SK-N-SH treated with all-trans-retinoic acid at 6 μM for 48 hours (cell line): ENCODE results near the gene ATP1A3.

Experiments used
- ARNTL ChIP-seq: fragments of 450-650 bp; formaldehyde crosslinking; IDR thresholded peaks from 2 replicates; pipeline ENCODE4 v1.5.0; 2020; ENCODE audit warnings: low read depth, mild to moderate bottlenecking, moderate library complexity, borderline replicate concordance
- CSDC2 ChIP-seq: fragments of 250-450 bp; sonication (Bioruptor Pico); IDR thresholded peaks from 2 replicates; pipeline ENCODE4 v1.5.0; 2020; ENCODE audit warnings: mild to moderate bottlenecking, moderate library complexity
- TCF4 ChIP-seq: fragments of 250-450 bp; sonication (Bioruptor Pico); IDR thresholded peaks from 2 replicates; pipeline ENCODE4 v1.8.0; 2021; ENCODE audit warnings: mild to moderate bottlenecking, moderate library complexity, borderline replicate concordance
- ZFP30 ChIP-seq: fragments of 450-650 bp; formaldehyde crosslinking; IDR thresholded peaks from 2 replicates; pipeline ENCODE4 v1.5.0; 2022; ENCODE audit warnings: mild to moderate bottlenecking, moderate library complexity
- ZNF8 ChIP-seq: fragments of 450-650 bp; formaldehyde crosslinking; IDR thresholded peaks from 2 replicates; pipeline ENCODE4 v1.5.0; 2020; ENCODE audit warnings: mild to moderate bottlenecking, moderate library complexity
- TF ChIP-seq, protein P1 (sequence below): fragments of 250-450 bp; sonication (Bioruptor Pico); IDR thresholded peaks from 2 replicates; pipeline ENCODE4 v1.8.0; 2020; ENCODE audit warnings: mild to moderate bottlenecking, moderate library complexity, borderline replicate concordance
- TF ChIP-seq, protein P2 (sequence below): fragments of 250-450 bp; sonication (Bioruptor Pico); IDR thresholded peaks from 2 replicates; pipeline ENCODE4 v1.5.0; 2020; ENCODE audit warnings: mild to moderate bottlenecking, moderate library complexity
- TF ChIP-seq, protein P3 (sequence below): fragments of 250-450 bp; sonication (Bioruptor Pico); IDR thresholded peaks from 2 replicates; pipeline ENCODE4 v1.8.0; 2021; ENCODE audit warnings: low read depth, mild to moderate bottlenecking, moderate library complexity, borderline replicate concordance
- TF ChIP-seq, protein P4 (sequence below): fragments of 250-450 bp; sonication (Bioruptor Pico); IDR thresholded peaks from 2 replicates; pipeline ENCODE4 v1.5.1; 2020; ENCODE audit warnings: low read depth, mild to moderate bottlenecking, moderate library complexity

DNA sequence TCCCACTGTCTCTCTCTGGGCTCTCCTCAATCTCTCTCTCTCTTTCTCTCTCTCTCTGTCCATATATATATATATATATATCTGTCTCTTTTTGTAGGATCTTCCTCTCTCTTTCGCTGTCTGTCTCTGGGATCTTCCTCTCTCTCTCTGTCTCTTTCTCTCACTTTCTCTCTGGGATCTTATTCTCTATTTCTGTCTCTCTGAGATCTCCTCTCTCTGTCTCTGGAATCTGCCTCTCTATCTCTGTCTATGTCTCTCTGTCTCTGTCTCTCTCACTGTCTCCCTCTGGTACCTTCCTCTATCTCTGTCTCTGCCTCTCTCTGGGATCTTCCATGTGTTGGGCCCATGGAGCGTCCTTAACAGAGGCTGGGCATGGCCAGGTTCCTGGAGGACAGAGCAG lies 3.4 kb downstream of the ATP1A3 start:
- TF ChIP-seq, protein P1, sequence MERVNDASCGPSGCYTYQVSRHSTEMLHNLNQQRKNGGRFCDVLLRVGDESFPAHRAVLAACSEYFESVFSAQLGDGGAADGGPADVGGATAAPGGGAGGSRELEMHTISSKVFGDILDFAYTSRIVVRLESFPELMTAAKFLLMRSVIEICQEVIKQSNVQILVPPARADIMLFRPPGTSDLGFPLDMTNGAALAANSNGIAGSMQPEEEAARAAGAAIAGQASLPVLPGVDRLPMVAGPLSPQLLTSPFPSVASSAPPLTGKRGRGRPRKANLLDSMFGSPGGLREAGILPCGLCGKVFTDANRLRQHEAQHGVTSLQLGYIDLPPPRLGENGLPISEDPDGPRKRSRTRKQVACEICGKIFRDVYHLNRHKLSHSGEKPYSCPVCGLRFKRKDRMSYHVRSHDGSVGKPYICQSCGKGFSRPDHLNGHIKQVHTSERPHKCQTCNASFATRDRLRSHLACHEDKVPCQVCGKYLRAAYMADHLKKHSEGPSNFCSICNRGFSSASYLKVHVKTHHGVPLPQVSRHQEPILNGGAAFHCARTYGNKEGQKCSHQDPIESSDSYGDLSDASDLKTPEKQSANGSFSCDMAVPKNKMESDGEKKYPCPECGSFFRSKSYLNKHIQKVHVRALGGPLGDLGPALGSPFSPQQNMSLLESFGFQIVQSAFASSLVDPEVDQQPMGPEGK (CRISPR knock-in tag) = no peak
- TF ChIP-seq, protein P2, sequence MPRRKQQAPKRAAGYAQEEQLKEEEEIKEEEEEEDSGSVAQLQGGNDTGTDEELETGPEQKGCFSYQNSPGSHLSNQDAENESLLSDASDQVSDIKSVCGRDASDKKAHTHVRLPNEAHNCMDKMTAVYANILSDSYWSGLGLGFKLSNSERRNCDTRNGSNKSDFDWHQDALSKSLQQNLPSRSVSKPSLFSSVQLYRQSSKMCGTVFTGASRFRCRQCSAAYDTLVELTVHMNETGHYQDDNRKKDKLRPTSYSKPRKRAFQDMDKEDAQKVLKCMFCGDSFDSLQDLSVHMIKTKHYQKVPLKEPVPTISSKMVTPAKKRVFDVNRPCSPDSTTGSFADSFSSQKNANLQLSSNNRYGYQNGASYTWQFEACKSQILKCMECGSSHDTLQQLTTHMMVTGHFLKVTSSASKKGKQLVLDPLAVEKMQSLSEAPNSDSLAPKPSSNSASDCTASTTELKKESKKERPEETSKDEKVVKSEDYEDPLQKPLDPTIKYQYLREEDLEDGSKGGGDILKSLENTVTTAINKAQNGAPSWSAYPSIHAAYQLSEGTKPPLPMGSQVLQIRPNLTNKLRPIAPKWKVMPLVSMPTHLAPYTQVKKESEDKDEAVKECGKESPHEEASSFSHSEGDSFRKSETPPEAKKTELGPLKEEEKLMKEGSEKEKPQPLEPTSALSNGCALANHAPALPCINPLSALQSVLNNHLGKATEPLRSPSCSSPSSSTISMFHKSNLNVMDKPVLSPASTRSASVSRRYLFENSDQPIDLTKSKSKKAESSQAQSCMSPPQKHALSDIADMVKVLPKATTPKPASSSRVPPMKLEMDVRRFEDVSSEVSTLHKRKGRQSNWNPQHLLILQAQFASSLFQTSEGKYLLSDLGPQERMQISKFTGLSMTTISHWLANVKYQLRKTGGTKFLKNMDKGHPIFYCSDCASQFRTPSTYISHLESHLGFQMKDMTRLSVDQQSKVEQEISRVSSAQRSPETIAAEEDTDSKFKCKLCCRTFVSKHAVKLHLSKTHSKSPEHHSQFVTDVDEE = no peak
- TF ChIP-seq, protein P3, sequence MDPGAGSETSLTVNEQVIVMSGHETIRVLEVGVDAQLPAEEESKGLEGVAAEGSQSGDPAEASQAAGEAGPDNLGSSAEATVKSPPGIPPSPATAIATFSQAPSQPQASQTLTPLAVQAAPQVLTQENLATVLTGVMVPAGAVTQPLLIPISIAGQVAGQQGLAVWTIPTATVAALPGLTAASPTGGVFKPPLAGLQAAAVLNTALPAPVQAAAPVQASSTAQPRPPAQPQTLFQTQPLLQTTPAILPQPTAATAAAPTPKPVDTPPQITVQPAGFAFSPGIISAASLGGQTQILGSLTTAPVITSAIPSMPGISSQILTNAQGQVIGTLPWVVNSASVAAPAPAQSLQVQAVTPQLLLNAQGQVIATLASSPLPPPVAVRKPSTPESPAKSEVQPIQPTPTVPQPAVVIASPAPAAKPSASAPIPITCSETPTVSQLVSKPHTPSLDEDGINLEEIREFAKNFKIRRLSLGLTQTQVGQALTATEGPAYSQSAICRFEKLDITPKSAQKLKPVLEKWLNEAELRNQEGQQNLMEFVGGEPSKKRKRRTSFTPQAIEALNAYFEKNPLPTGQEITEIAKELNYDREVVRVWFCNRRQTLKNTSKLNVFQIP (CRISPR knock-in tag) = no peak
- TF ChIP-seq, protein P4, sequence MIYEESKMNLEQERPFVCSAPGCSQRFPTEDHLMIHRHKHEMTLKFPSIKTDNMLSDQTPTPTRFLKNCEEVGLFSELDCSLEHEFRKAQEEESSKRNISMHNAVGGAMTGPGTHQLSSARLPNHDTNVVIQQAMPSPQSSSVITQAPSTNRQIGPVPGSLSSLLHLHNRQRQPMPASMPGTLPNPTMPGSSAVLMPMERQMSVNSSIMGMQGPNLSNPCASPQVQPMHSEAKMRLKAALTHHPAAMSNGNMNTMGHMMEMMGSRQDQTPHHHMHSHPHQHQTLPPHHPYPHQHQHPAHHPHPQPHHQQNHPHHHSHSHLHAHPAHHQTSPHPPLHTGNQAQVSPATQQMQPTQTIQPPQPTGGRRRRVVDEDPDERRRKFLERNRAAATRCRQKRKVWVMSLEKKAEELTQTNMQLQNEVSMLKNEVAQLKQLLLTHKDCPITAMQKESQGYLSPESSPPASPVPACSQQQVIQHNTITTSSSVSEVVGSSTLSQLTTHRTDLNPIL (CRISPR knock-in tag) = no peak
- no peak for TF ChIP-seq CSDC2 (CRISPR knock-in tag)
- TF ChIP-seq TCF4 (CRISPR knock-in tag) = no peak
- no peak for TF ChIP-seq ZFP30 (CRISPR knock-in tag)
- TF ChIP-seq ARNTL (CRISPR knock-in tag) = no peak
- TF ChIP-seq ZNF8 (CRISPR knock-in tag) = no peak
